ENCODE measurements around the gene HSPE1.
"Not testable (repeated sequence)": the region's sequence is repeated elsewhere in the genome, so short reads cannot be mapped to it uniquely, and the experiment has no call there.

Gene HSPE1

DNA sequence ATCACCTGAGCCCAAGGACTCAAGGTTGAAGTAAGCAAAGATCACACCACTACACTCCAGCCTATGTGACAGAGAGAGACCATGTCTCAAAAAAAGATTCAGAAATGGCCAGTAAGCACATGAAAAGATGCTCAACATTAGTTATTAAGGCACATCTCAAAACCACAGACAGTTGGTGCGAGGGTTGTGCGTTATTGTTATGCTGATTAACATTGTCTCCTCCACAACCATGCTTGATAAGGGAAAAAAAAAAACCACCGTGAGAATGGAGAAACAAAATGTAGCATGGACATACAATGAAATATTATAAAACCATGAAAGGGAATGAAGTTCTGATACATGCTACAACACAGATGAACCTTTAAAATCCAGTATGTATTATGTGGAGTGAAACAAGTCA lies 43.0 kb downstream of the HSPE1 start:
- Histone ChIP-seq H4K20me1 (ENCODE audit: insufficient read depth, low read length) (peaks cover 8% of the 10 kb centered on the region; the same call in 1 of the 2 replicates), H3K9me3 (ENCODE audit: insufficient read depth, low read length) (no peaks in the 10 kb centered on the region), H3K27ac (ENCODE audit: low read length) (no peak overlapping the region), H3K4me2 (ENCODE audit: low read length) (no peak overlapping the region), H3K4me3 (ENCODE audit: low read length) (no peak overlapping the region), H3K9ac (ENCODE audit: low read length) (no peak overlapping the region), H3K27me3 (ENCODE audit: low read depth, low read length) (no peaks in the 10 kb centered on the region), H3K36me3 (replicated peaks; ENCODE audit: low read depth, low read length) (peaks cover 30% of the 10 kb centered on the region), H3K79me2 (ENCODE audit: low read length) (peaks cover 10% of the 10 kb centered on the region), H2AFZ (ENCODE audit: low read depth, low read length) (no peak overlapping the region), H3K4me1 (ENCODE audit: low read length) (no peaks in the 10 kb centered on the region)
- no peak for TF ChIP-seq EZH2phosphoT487 (IDR thresholded peaks at IDR 0.05; ENCODE audit: low read depth)
- TF ChIP-seq, protein P1, sequence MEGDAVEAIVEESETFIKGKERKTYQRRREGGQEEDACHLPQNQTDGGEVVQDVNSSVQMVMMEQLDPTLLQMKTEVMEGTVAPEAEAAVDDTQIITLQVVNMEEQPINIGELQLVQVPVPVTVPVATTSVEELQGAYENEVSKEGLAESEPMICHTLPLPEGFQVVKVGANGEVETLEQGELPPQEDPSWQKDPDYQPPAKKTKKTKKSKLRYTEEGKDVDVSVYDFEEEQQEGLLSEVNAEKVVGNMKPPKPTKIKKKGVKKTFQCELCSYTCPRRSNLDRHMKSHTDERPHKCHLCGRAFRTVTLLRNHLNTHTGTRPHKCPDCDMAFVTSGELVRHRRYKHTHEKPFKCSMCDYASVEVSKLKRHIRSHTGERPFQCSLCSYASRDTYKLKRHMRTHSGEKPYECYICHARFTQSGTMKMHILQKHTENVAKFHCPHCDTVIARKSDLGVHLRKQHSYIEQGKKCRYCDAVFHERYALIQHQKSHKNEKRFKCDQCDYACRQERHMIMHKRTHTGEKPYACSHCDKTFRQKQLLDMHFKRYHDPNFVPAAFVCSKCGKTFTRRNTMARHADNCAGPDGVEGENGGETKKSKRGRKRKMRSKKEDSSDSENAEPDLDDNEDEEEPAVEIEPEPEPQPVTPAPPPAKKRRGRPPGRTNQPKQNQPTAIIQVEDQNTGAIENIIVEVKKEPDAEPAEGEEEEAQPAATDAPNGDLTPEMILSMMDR (IDR thresholded peaks at IDR 0.05; ENCODE audit: low read depth, low read length), result no peak

DNA sequence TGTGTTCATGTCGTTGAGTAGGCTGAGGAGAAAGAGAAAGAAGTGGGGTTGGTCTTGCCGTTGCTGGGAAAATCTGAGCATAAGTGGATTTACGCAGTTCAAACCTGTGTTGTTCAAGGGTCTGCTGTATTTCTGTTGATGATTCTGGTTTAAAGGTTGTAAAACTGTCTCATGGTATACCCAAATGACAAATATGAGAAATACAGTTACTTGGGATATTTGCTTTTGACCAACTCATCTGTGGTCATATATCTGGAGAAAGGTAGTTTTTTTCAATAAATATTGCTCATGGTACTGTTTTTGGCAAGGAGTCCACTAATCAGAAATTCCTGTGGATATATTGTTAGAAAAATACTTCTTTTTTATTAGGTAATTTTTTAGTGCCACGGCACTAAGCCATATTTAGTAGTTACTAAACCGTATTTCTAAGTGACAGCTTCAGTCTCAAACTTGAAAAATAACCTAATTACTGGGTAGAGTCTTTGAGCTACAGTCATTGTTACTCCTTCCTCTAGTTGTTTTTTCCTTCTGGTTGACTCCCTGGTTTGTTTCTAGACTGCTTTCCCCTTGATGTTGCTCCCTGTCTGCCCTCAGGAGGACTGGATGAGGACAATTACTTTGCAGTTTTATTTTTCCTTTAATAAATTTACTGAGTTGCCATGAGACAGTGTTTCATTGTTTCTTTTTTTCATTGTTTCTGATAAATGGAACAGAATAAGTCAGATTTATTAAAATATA lies 47.2 kb downstream of the HSPE1 start:
- no peak overlapping the region for H3K9ac ChIP-seq (ENCODE audit: low read length)
- TF ChIP-seq, protein P1 (IDR thresholded peaks at IDR 0.05; ENCODE audit: low read depth, low read length), result no peak
- TF ChIP-seq EZH2phosphoT487 (IDR thresholded peaks at IDR 0.05; ENCODE audit: low read depth), result no peak
- H3K79me2 ChIP-seq (ENCODE audit: low read length), result 0 out of 2 replicates have a peak, but pooled peaks cover 2% of the 10 kb centered on the region
- H3K9me3 ChIP-seq (ENCODE audit: insufficient read depth, low read length), result no peaks in the 10 kb centered on the region
- H3K4me2 ChIP-seq (ENCODE audit: low read length), result no peak overlapping the region
- H3K27me3 ChIP-seq (ENCODE audit: low read depth, low read length), result no peaks in the 10 kb centered on the region
- no peaks in the 10 kb centered on the region for H4K20me1 ChIP-seq (ENCODE audit: insufficient read depth, low read length)
- no peak overlapping the region for H2AFZ ChIP-seq (ENCODE audit: low read depth, low read length)
- H3K4me3 ChIP-seq (ENCODE audit: low read length), result no peak overlapping the region
- no peak overlapping the region for H3K27ac ChIP-seq (ENCODE audit: low read length)
- H3K4me1 ChIP-seq (ENCODE audit: low read length), result no peaks in the 10 kb centered on the region
- peaks cover 21% of the 10 kb centered on the region for H3K36me3 ChIP-seq (replicated peaks; ENCODE audit: low read depth, low read length)

DNA sequence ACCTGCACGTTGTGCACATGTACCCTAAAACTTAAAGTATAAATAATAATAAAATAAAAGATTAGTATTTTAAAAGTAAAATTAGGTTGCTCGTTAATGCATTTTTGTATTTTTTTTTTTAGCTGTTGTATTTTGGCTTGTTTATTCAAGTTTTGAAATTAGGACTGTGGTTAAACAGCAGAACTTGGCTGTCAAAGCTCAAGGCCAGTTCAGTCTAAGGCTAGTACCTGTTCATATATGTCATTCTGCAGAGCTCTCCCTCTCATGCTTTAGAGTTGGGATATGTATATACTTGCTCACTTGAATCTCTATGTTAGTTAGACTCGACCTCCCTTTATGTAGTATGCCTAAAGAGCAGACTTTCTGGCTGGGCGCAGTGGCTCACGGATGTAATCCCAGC lies 48.4 kb downstream of the HSPE1 start:
- no peaks in the 10 kb centered on the region for H3K27me3 ChIP-seq (ENCODE audit: low read depth, low read length)
- no peak overlapping the region for H3K27ac ChIP-seq (ENCODE audit: low read length)
- H3K79me2 ChIP-seq (ENCODE audit: low read length), result 0 out of 2 replicates have a peak, but pooled peaks cover 2% of the 10 kb centered on the region
- TF ChIP-seq, protein P1 (IDR thresholded peaks at IDR 0.05; ENCODE audit: low read depth, low read length), result no peak
- no peak for TF ChIP-seq EZH2phosphoT487 (IDR thresholded peaks at IDR 0.05; ENCODE audit: low read depth)
- H3K36me3 ChIP-seq (replicated peaks; ENCODE audit: low read depth, low read length), result peaks cover 19% of the 10 kb centered on the region
- H2AFZ ChIP-seq (ENCODE audit: low read depth, low read length), result no peak overlapping the region
- no peaks in the 10 kb centered on the region for H4K20me1 ChIP-seq (ENCODE audit: insufficient read depth, low read length)
- no peak overlapping the region for H3K4me3 ChIP-seq (ENCODE audit: low read length)
- H3K9me3 ChIP-seq (ENCODE audit: insufficient read depth, low read length), result no peaks in the 10 kb centered on the region
- H3K4me1 ChIP-seq (ENCODE audit: low read length), result no peaks in the 10 kb centered on the region
- no peak overlapping the region for H3K4me2 ChIP-seq (ENCODE audit: low read length)
- H3K9ac ChIP-seq (ENCODE audit: low read length), result no peak overlapping the region

DNA sequence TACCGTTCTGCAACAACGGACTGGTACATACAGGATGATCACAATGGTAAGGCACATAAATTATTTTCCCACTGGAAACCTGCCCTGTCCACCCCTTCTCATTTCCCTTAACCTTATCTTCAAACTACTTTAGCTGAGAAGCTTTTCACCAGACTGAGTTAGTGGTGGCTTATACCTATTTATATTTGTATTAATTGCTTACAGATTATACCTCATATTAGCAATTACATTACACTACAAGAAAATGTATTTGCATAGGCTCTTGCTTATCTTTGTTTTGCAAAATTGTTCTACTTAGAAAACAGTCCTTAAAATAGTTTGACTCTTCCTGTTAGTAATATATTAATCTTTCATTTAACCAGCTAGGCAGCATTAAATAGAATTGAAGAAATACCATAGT lies 51.1 kb downstream of the HSPE1 start:
- H3K9me3 ChIP-seq (ENCODE audit: insufficient read depth, low read length); H4K20me1 ChIP-seq (ENCODE audit: insufficient read depth, low read length); H3K27ac ChIP-seq (ENCODE audit: low read length); H3K4me1 ChIP-seq (ENCODE audit: low read length); H2AFZ ChIP-seq (ENCODE audit: low read depth, low read length); H3K27me3 ChIP-seq (ENCODE audit: low read depth, low read length); H3K9ac ChIP-seq (ENCODE audit: low read length); H3K4me2 ChIP-seq (ENCODE audit: low read length); H3K4me3 ChIP-seq (ENCODE audit: low read length); H3K79me2 ChIP-seq (ENCODE audit: low read length): not testable (repeated sequence)
- peaks cover 16% of the 10 kb centered on the region for H3K36me3 ChIP-seq (replicated peaks; ENCODE audit: low read depth, low read length)

Data from OCI-LY3 (cell line).